HG03457 (cell line): Measurements from ENCODE around the gene FBXL17.

Experiments
- ATAC-seq: cut with Tn5 transposase; IDR thresholded peaks from one replicate; pipeline ENCODE4 v1.9.1; 2021; ENCODE audit warnings: moderate number of reproducible peaks; ENCODE audit not compliant: unreplicated experiment

Gene FBXL17

GRCh38 chr5:108104448-108104847, 277.4 kb downstream of the FBXL17 start:
- no peak for ATAC-seq

GRCh38 chr5:108102463-108102862, 279.4 kb downstream of the FBXL17 start:
- ATAC-seq, result no peak

GRCh38 chr5:108101821-108102220, 280.1 kb downstream of the FBXL17 start:
- ATAC-seq, result no peak

- no peak for ATAC-seq
Measured at GRCh38 chr5:108101130-108101529, 280.8 kb downstream of the FBXL17 start.

- ATAC-seq, result no peak
Measured at GRCh38 chr5:108094800-108095199, 287.1 kb downstream of the FBXL17 start.

GRCh38 chr5:108093186-108093585, 288.7 kb downstream of the FBXL17 start:
- no peak for ATAC-seq

- no peak for ATAC-seq
Measured at GRCh38 chr5:108090946-108091345, 291.0 kb downstream of the FBXL17 start.

- no peak for ATAC-seq
Measured at GRCh38 chr5:108084105-108084504, 297.8 kb downstream of the FBXL17 start.

- ATAC-seq, result no peak
Measured at GRCh38 chr5:108083232-108083631, 298.7 kb downstream of the FBXL17 start.

- ATAC-seq, result no peak
Measured at GRCh38 chr5:108081707-108082106, 300.2 kb downstream of the FBXL17 start.

GRCh38 chr5:108079753-108080152, 302.1 kb downstream of the FBXL17 start:
- ATAC-seq, result no peak

- no peak for ATAC-seq
Measured at GRCh38 chr5:108078882-108079281, 303.0 kb downstream of the FBXL17 start.

GRCh38 chr5:108078345-108078744, 303.6 kb downstream of the FBXL17 start:
- ATAC-seq, result no peak

- no peak for ATAC-seq
Measured at GRCh38 chr5:108074626-108075025, 307.3 kb downstream of the FBXL17 start.

- ATAC-seq, result no peak
Measured at GRCh38 chr5:108064302-108064701, 317.6 kb downstream of the FBXL17 start.

- ATAC-seq, result no peak
Measured at GRCh38 chr5:108061941-108062340, 320.0 kb downstream of the FBXL17 start.

GRCh38 chr5:108060340-108060739, 321.6 kb downstream of the FBXL17 start:
- ATAC-seq, result no peak

- ATAC-seq, result no peak
Measured at GRCh38 chr5:108059334-108059733, 322.6 kb downstream of the FBXL17 start.

GRCh38 chr5:108054349-108054748, 327.5 kb downstream of the FBXL17 start:
- no peak for ATAC-seq

- no peak for ATAC-seq
Measured at GRCh38 chr5:108046955-108047670, 334.8 kb downstream of the FBXL17 start.

- no peak for ATAC-seq
Measured at GRCh38 chr5:108036482-108036881, 345.4 kb downstream of the FBXL17 start.

- ATAC-seq, result no peak
Measured at GRCh38 chr5:108028883-108029282, 353.0 kb downstream of the FBXL17 start.

- ATAC-seq, result no peak
Measured at GRCh38 chr5:108028412-108028811, 353.5 kb downstream of the FBXL17 start.
